ENCODE measurements around the gene MAP2K5.
A peak's percentile ranks its signal among the peaks of the same experiment; 100 is the strongest.

DNA sequence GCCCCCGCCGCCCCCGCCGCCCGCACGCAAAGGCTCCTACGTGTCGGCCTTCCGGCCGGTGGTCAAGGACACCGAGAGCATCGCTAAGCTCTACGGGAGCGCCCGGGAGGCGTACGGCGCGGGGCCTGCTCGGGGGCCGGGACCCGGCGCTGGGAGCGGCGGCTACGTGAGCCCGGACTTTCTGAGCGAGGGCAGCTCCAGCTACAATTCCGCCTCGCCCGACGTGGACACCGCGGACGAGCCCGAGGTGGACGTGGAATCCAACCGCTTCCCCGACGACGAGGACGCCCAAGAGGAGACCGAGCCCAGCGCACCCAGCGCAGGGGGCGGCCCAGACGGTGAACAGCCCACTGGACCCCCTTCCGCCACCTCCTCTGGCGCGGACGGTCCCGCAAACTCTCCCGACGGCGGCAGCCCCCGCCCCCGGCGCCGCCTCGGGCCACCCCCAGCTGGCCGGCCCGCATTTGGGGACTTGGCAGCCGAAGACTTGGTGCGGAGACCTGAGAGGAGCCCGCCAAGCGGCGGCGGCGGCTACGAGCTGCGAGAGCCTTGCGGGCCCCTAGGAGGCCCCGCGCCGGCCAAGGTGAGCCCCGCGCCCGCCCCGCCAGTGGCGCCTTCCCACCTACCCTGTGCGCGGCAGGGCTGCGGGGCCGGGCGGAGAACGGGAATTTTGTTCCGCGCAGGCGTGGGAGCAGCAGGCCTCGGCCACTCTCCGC is 285.2 kb downstream of the MAP2K5 start:
- TF ChIP-seq, protein P1, sequence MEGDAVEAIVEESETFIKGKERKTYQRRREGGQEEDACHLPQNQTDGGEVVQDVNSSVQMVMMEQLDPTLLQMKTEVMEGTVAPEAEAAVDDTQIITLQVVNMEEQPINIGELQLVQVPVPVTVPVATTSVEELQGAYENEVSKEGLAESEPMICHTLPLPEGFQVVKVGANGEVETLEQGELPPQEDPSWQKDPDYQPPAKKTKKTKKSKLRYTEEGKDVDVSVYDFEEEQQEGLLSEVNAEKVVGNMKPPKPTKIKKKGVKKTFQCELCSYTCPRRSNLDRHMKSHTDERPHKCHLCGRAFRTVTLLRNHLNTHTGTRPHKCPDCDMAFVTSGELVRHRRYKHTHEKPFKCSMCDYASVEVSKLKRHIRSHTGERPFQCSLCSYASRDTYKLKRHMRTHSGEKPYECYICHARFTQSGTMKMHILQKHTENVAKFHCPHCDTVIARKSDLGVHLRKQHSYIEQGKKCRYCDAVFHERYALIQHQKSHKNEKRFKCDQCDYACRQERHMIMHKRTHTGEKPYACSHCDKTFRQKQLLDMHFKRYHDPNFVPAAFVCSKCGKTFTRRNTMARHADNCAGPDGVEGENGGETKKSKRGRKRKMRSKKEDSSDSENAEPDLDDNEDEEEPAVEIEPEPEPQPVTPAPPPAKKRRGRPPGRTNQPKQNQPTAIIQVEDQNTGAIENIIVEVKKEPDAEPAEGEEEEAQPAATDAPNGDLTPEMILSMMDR (IDR thresholded peaks at IDR 0.05; ENCODE audit: insufficient read depth, low read depth, low read length), result no peak
- TF ChIP-seq EZH2 (IDR thresholded peaks at IDR 0.05; ENCODE audit: insufficient read depth, low read length), result peak; percentile 55

All from astrocyte (in vitro differentiated cells and primary cell).